ENCODE results near the gene ZNF148.

- TF ChIP-seq, protein P1, sequence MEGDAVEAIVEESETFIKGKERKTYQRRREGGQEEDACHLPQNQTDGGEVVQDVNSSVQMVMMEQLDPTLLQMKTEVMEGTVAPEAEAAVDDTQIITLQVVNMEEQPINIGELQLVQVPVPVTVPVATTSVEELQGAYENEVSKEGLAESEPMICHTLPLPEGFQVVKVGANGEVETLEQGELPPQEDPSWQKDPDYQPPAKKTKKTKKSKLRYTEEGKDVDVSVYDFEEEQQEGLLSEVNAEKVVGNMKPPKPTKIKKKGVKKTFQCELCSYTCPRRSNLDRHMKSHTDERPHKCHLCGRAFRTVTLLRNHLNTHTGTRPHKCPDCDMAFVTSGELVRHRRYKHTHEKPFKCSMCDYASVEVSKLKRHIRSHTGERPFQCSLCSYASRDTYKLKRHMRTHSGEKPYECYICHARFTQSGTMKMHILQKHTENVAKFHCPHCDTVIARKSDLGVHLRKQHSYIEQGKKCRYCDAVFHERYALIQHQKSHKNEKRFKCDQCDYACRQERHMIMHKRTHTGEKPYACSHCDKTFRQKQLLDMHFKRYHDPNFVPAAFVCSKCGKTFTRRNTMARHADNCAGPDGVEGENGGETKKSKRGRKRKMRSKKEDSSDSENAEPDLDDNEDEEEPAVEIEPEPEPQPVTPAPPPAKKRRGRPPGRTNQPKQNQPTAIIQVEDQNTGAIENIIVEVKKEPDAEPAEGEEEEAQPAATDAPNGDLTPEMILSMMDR (conservative IDR thresholded peaks at IDR 0.05 in 1 of 2, IDR thresholded peaks at IDR 0.05 in 1 of 2; ENCODE audit: extremely low read depth in 1 of 2, insufficient read depth in 1 of 2, low read depth in 1 of 2, low read length in 2 of 2), result no peak
- no peak for TF ChIP-seq EZH2 (IDR thresholded peaks at IDR 0.05; ENCODE audit: borderline replicate concordance, low read length)
Observed at GRCh38 chr3:125414669-125415068, 39.5 kb upstream of the ZNF148 start.

Measured in mammary epithelial cell (primary cell).